Uterus (tissue), 4 donors: ENCODE data around the gene KSR2. TPM values are rescaled to one million over a fixed set of nuclear protein-coding genes. Genes with fewer than 3 reads are reported as not detected.

Source experiments
- DNase-seq, 2 donors: peaks; one replicate each; pipeline ENCODE4 v3.0.0-alpha.2; 2019 to 2020
- H3K27ac ChIP-seq, 2 donors: fragments of 200-600 bp; sonication (generic); 1 replicate in 1 of 2; 2 replicates in 1 of 2; pipeline ENCODE4 v1.5.1; 2016 to 2018
- H3K27me3 ChIP-seq, 2 donors: fragments of 200-600 bp; sonication (generic); one replicate each; pipeline ENCODE4 v1.5.1; 2018 to 2019; ENCODE audit warnings: control low read depth in 1 of 2
- H3K36me3 ChIP-seq, 2 donors: fragments of 200-600 bp; sonication (generic); one replicate each; pipeline ENCODE4 v1.5.1; 2019; ENCODE audit warnings: control low read depth in 1 of 2
- H3K4me1 ChIP-seq, 2 donors: fragments of 200-600 bp; sonication (generic); one replicate each; pipeline ENCODE4 v1.5.1; 2018 to 2019; ENCODE audit warnings: control low read depth in 1 of 2
- H3K4me3 ChIP-seq, 2 donors: fragments of 200-600 bp; sonication (generic); 1 replicate in 1 of 2; 2 replicates in 1 of 2; pipeline ENCODE4 v1.5.1; 2018 to 2019; ENCODE audit warnings: mild to moderate bottlenecking in 1 of 2
- H3K9me3 ChIP-seq, 2 donors: fragments of 200-600 bp; sonication (generic); one replicate each; pipeline ENCODE4 v1.5.1; 2019; ENCODE audit warnings: control low read depth in 1 of 2
- CTCF ChIP-seq, 4 experiments: fragments of 200-600 bp in 2 of 4; fragments of 450-650 bp in 2 of 4; sonication (generic) in 2 of 4; IDR thresholded peaks; one replicate each; pipeline ENCODE4 v1.5.1; 2016 to 2019; ENCODE audit warnings: antibody characterized with exemption in 4 of 4, mild to moderate bottlenecking in 2 of 4, moderate library complexity in 1 of 4
- POLR2A ChIP-seq, 2 donors: fragments of 450-650 bp; IDR thresholded peaks; one replicate each; pipeline ENCODE4 v1.6.1; 2016; ENCODE audit warnings: antibody characterized with exemption in 2 of 2, mild to moderate bottlenecking in 1 of 2, moderate library complexity in 1 of 2
- intact Hi-C: fragments of 100-400 bp; cut with DNase I; formaldehyde crosslinking; loops from one replicate; pipeline ENCODE4 v1.15.1; 2023; ENCODE audit warnings: low total_unique reads
- total RNA-seq, 4 donors: library from RNA; depleted of rRNA in 3 of 4; stranded (reverse); fragments of >200 nt in 3 of 4; gene quantifications; one replicate each; pipeline versions ENCODE4 v1.1.0 to v1.2.4, GENCODE V29; 2014 to 2023
- donor health status: DM: yes; HTN: yes; CAD: no.

KSR2 gene
- total RNA-seq, 4 donors from 2014 or later = 0.03 to 0.28 TPM; not detected in 2

GRCh38 chr12:117853600-117853999, 115.2 kb downstream of the KSR2 start:
- no peaks in the 10 kb centered on the region for H3K36me3 ChIP-seq
- no peak overlapping the region for H3K4me3 ChIP-seq
- H3K9me3 ChIP-seq = no peaks in the 10 kb centered on the region
- H3K4me1 ChIP-seq = no peaks in the 10 kb centered on the region
- TF ChIP-seq POLR2A (IDR thresholded peaks at IDR 0.05) = no peak
- TF ChIP-seq CTCF (IDR thresholded peaks at IDR 0.05) = no peak
- H3K27ac ChIP-seq = no peak overlapping the region
- no peak for DNase-seq
- intact Hi-C loops = no loop called here
- no peaks in the 10 kb centered on the region for H3K27me3 ChIP-seq

- no peak for DNase-seq
- Histone ChIP-seq H3K4me3 (no peak overlapping the region), H3K27ac (no peak overlapping the region), H3K27me3 (no peaks in the 10 kb centered on the region), H3K9me3 (no peaks in the 10 kb centered on the region), H3K36me3 (no peaks in the 10 kb centered on the region), H3K4me1 (no peaks in the 10 kb centered on the region)
- TF ChIP-seq CTCF (IDR thresholded peaks at IDR 0.05) (peak; percentile 40 to 53 (median 45)), POLR2A (IDR thresholded peaks at IDR 0.05) (no peak)
- intact Hi-C loops = no loop called here
These were observed 118.7 kb downstream of the KSR2 start for GRCh38 chr12:117850048-117850447.

- intact Hi-C loops = no loop called here
- Histone ChIP-seq H3K27me3 (no peaks in the 10 kb centered on the region), H3K36me3 (no peaks in the 10 kb centered on the region), H3K4me3 (no peak overlapping the region), H3K9me3 (no peaks in the 10 kb centered on the region), H3K4me1 (no peaks in the 10 kb centered on the region), H3K27ac (no peak overlapping the region)
- no peak for TF ChIP-seq POLR2A (IDR thresholded peaks at IDR 0.05)
- TF ChIP-seq CTCF (IDR thresholded peaks at IDR 0.05) = no peak
- DNase-seq = no peak
These were observed 121.4 kb downstream of the KSR2 start for GRCh38 chr12:117847371-117847770.

- H3K4me3 ChIP-seq = no peak overlapping the region
- H3K27me3 ChIP-seq = no peaks in the 10 kb centered on the region
These were observed 123.4 kb downstream of the KSR2 start for GRCh38 chr12:117845271-117845904.

More at GRCh38 chr12:117845271-117845904, 123.4 kb downstream of the KSR2 start:
- no peaks in the 10 kb centered on the region for H3K9me3 ChIP-seq
- no peaks in the 10 kb centered on the region for H3K36me3 ChIP-seq
- H3K4me1 ChIP-seq = no peaks in the 10 kb centered on the region
- H3K27ac ChIP-seq = no peak overlapping the region
- DNase-seq = no peak
- TF ChIP-seq CTCF (IDR thresholded peaks at IDR 0.05) (no peak), POLR2A (IDR thresholded peaks at IDR 0.05) (no peak)
- intact Hi-C loops = no loop called here
